NCI-H187 (cell line): ENCODE data around the gene SLC13A2.

ENCODE experiments used
- DNase-seq, 2 experiments: peaks; one replicate each; lab custom pipeline; 2025; lab: John Stamatoyannopoulos, UW

The SLC13A2 gene

GRCh38 chr17:28471531-28472342 lies 1.7 kb upstream of the SLC13A2 start:
- DNase-seq = no peak

GRCh38 chr17:28472871-28473497 lies 460 bp upstream of the SLC13A2 start:
- no peak for DNase-seq

- no peak for DNase-seq
Measured at GRCh38 chr17:28474111-28474531, 677 bp downstream of the SLC13A2 start.

GRCh38 chr17:28475151-28475900 lies 1.9 kb downstream of the SLC13A2 start:
- DNase-seq = no peak

- DNase-seq = no peak
Measured at GRCh38 chr17:28476076-28476865, 2.8 kb downstream of the SLC13A2 start.

- no peak for DNase-seq
Measured at GRCh38 chr17:28477928-28478327, 4.5 kb downstream of the SLC13A2 start.

- no peak for DNase-seq
Measured at GRCh38 chr17:28478712-28479615, 5.5 kb downstream of the SLC13A2 start.

GRCh38 chr17:28480278-28480677 lies 6.8 kb downstream of the SLC13A2 start:
- no peak for DNase-seq

- peak; percentile 22 to 32 for DNase-seq
Measured at GRCh38 chr17:28480799-28481571, 7.5 kb downstream of the SLC13A2 start.

GRCh38 chr17:28482551-28483199 lies 9.2 kb downstream of the SLC13A2 start:
- DNase-seq = no peak

- DNase-seq = no peak
Measured at GRCh38 chr17:28484296-28484695, 10.9 kb downstream of the SLC13A2 start.

- no peak for DNase-seq
Measured at GRCh38 chr17:28485049-28485448, 11.6 kb downstream of the SLC13A2 start.

- no peak for DNase-seq
Measured at GRCh38 chr17:28487881-28488532, 14.6 kb downstream of the SLC13A2 start.

- DNase-seq = no peak
Measured at GRCh38 chr17:28488533-28489276, 15.3 kb downstream of the SLC13A2 start.

GRCh38 chr17:28491286-28491685 lies 17.8 kb downstream of the SLC13A2 start:
- no peak for DNase-seq

GRCh38 chr17:28491860-28492259 lies 18.4 kb downstream of the SLC13A2 start:
- no peak for DNase-seq

- DNase-seq = no peak
Measured at GRCh38 chr17:28492352-28493310, 19.2 kb downstream of the SLC13A2 start.
